ENCODE data around the gene USB1. TPM values are rescaled to one million over a fixed set of nuclear protein-coding genes. Genes with fewer than 3 reads are reported as not detected.

USB1 gene
- total and polyA plus RNA-seq, 2 experiments from 2014 or later: 79.6 to 118 TPM

- H3K36me3 ChIP-seq (ENCODE audit: insufficient read depth): no peaks in the 10 kb centered on the region; the same call in 1 of the 2 replicates
- no peaks in the 10 kb centered on the region for H3F3A ChIP-seq (replicated peaks; ENCODE audit: low read depth)
- peaks cover 4% of the 10 kb centered on the region; the same call in 2 of the 3 replicates for H3K9me3 Mint-ChIP-seq
- H3K79me2 ChIP-seq (replicated peaks; ENCODE audit: insufficient read depth): no peaks in the 10 kb centered on the region
- no peak overlapping the region for H3K4me3 Mint-ChIP-seq
- H3K27ac Mint-ChIP-seq: no peak overlapping the region
- H3K4me1 ChIP-seq (ENCODE audit: insufficient read depth): no peaks in the 10 kb centered on the region
- H3K4me3 ChIP-seq: no peak overlapping the region
- no peak overlapping the region for H2AFZ ChIP-seq
- TF ChIP-seq NANOG (IDR thresholded peaks at IDR 0.05; ENCODE audit: borderline replicate concordance): no peak
- TF ChIP-seq ZNF331 (CRISPR knock-in tag; IDR thresholded peaks at IDR 0.05; ENCODE audit: low read depth): no peak
- TF ChIP-seq EZH2 (IDR thresholded peaks at IDR 0.05; ENCODE audit: low read depth, unreplicated experiment): no peak
- TF ChIP-seq, protein P1, sequence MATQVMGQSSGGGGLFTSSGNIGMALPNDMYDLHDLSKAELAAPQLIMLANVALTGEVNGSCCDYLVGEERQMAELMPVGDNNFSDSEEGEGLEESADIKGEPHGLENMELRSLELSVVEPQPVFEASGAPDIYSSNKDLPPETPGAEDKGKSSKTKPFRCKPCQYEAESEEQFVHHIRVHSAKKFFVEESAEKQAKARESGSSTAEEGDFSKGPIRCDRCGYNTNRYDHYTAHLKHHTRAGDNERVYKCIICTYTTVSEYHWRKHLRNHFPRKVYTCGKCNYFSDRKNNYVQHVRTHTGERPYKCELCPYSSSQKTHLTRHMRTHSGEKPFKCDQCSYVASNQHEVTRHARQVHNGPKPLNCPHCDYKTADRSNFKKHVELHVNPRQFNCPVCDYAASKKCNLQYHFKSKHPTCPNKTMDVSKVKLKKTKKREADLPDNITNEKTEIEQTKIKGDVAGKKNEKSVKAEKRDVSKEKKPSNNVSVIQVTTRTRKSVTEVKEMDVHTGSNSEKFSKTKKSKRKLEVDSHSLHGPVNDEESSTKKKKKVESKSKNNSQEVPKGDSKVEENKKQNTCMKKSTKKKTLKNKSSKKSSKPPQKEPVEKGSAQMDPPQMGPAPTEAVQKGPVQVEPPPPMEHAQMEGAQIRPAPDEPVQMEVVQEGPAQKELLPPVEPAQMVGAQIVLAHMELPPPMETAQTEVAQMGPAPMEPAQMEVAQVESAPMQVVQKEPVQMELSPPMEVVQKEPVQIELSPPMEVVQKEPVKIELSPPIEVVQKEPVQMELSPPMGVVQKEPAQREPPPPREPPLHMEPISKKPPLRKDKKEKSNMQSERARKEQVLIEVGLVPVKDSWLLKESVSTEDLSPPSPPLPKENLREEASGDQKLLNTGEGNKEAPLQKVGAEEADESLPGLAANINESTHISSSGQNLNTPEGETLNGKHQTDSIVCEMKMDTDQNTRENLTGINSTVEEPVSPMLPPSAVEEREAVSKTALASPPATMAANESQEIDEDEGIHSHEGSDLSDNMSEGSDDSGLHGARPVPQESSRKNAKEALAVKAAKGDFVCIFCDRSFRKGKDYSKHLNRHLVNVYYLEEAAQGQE (IDR thresholded peaks at IDR 0.05; ENCODE audit: unreplicated experiment): no peak
- no peak for TF ChIP-seq CREB1 (CRISPR knock-in tag; IDR thresholded peaks at IDR 0.05; ENCODE audit: low read depth)
- no peak for TF ChIP-seq JUNB (IDR thresholded peaks at IDR 0.05; ENCODE audit: unreplicated experiment)
- no peak for TF ChIP-seq STAT1 (IDR thresholded peaks at IDR 0.05; ENCODE audit: unreplicated experiment)
- no peak for TF ChIP-seq ZNF462 (CRISPR knock-in tag; IDR thresholded peaks at IDR 0.05)
- TF ChIP-seq EZH2phosphoT487 (IDR thresholded peaks at IDR 0.05; ENCODE audit: unreplicated experiment): no peak
- TF ChIP-seq, protein P2, sequence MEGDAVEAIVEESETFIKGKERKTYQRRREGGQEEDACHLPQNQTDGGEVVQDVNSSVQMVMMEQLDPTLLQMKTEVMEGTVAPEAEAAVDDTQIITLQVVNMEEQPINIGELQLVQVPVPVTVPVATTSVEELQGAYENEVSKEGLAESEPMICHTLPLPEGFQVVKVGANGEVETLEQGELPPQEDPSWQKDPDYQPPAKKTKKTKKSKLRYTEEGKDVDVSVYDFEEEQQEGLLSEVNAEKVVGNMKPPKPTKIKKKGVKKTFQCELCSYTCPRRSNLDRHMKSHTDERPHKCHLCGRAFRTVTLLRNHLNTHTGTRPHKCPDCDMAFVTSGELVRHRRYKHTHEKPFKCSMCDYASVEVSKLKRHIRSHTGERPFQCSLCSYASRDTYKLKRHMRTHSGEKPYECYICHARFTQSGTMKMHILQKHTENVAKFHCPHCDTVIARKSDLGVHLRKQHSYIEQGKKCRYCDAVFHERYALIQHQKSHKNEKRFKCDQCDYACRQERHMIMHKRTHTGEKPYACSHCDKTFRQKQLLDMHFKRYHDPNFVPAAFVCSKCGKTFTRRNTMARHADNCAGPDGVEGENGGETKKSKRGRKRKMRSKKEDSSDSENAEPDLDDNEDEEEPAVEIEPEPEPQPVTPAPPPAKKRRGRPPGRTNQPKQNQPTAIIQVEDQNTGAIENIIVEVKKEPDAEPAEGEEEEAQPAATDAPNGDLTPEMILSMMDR (conservative IDR thresholded peaks at IDR 0.05; ENCODE audit: low read depth in 2 of 2): no peak
- no peak for TF ChIP-seq ETS1 (IDR thresholded peaks at IDR 0.05)
- TF ChIP-seq ZNF114 (CRISPR knock-in tag; IDR thresholded peaks at IDR 0.05): no peak
- no peak for TF ChIP-seq POLR2AphosphoS5 (IDR thresholded peaks at IDR 0.05; ENCODE audit: low read depth)
- H4K20me1 ChIP-seq (replicated peaks; ENCODE audit: insufficient read depth): no peaks in the 10 kb centered on the region; the same call in 1 of the 2 replicates
- H3K27me3 ChIP-seq (ENCODE audit: insufficient read depth): no peaks in the 10 kb centered on the region
- H3K4me1 Mint-ChIP-seq: no peaks in the 10 kb centered on the region
- DNase-seq (ENCODE audit: low spot score): no peak
- H3K36me3 Mint-ChIP-seq (ENCODE audit: low read depth): peaks cover 46% of the 10 kb centered on the region
- H3K27ac ChIP-seq (ENCODE audit: low read depth): no peak overlapping the region
- H3K9me2 ChIP-seq (ENCODE audit: insufficient read depth): no peaks in the 10 kb centered on the region
- no peak for ATAC-seq
- no peak overlapping the region for H3K4me2 ChIP-seq
- H3K27me3 Mint-ChIP-seq (ENCODE audit: insufficient read depth, low read depth, poor library complexity): peaks cover 8% of the 10 kb centered on the region
Measured at GRCh38 chr16:58041628-58041955, 40.4 kb downstream of the USB1 start.

All from GM23338 (cell line).